ENCODE data around the gene PDLIM1. TPM values are rescaled to one million over a fixed set of nuclear protein-coding genes. Genes with fewer than 3 reads are reported as not detected.

Gene PDLIM1
- total and polyA plus RNA-seq, 11 donors: 225 to 434 (median 330) TPM

DNA sequence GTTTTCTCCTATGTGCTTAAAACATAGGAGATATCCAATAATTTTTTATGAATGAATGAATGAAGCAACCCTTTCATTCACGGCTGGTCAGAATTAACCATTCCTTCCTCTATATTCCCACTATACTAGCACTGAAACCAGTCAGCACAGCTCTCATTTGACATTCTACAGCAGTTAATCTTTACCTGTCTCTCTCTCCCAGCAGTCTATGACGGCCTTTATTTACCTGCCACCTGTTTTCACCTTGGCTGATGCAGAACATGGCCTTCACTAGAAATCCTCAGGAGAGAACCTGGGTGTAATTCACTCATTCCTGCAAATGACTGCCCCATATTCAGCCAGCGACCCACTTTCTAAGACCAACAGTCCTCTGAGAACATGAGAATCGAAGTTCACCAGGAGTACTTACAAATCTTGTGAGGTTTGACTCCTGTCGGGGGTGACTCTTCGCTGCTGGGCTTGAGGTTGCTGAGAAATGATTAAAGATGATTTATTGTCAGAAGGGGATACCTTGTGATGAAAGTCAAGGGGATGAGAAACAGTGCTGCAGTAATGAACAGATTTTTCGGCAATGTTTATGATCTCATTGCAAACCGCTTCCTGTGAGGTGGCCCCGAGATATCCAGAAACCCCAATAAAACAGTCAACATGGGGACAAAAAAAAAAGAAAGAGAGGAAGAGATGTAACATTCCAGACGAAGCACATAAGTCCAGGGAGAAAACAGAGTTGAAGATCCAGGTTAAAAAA is 30.9 kb upstream of the PDLIM1 start:
- Histone ChIP-seq H3K27ac (peak overlapping the region in 2 of 12 donors; percentile 3 to 14), H3K4me1 (peaks cover 0 to 49% (median 13%) of the 10 kb centered on the region in 12 donors), H3K4me3 (no peak overlapping the region), H3K9me3 (no peaks in the 10 kb centered on the region), H3K27me3 (no peaks in the 10 kb centered on the region), H3K36me3 (peaks cover 0 to 97% (median 52%) of the 10 kb centered on the region in 9 donors)
- WGBS, 4 donors: 92 to 96% (median 94%) methylated on average over 10 of the region's 10 CpGs
- DNase-seq: no peak
- intact Hi-C loops (cut with DNase I): no loop called here
- TF ChIP-seq POLR2A (IDR thresholded peaks at IDR 0.05): no peak
- TF ChIP-seq, protein P1, sequence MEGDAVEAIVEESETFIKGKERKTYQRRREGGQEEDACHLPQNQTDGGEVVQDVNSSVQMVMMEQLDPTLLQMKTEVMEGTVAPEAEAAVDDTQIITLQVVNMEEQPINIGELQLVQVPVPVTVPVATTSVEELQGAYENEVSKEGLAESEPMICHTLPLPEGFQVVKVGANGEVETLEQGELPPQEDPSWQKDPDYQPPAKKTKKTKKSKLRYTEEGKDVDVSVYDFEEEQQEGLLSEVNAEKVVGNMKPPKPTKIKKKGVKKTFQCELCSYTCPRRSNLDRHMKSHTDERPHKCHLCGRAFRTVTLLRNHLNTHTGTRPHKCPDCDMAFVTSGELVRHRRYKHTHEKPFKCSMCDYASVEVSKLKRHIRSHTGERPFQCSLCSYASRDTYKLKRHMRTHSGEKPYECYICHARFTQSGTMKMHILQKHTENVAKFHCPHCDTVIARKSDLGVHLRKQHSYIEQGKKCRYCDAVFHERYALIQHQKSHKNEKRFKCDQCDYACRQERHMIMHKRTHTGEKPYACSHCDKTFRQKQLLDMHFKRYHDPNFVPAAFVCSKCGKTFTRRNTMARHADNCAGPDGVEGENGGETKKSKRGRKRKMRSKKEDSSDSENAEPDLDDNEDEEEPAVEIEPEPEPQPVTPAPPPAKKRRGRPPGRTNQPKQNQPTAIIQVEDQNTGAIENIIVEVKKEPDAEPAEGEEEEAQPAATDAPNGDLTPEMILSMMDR (IDR thresholded peaks at IDR 0.05): no peak
- no peak for ATAC-seq

DNA sequence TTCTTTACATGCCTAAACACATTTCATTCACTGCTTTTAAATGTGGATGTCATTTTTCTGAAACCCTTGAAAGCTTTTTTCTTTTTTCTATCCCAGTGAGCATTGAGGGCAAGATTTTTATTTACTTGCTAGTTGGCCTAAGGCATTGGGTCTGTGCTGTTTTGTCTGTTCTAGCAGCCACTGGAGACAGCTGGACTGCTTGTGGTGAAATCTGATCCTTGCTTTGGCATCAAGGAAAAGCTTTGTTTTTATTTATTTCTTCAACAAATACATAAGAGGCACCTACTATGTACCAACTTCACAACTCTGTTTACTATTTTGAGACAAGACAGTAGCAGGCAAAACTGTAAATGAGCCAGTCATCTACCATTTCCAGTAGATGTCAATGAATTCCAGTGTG is 28.4 kb upstream of the PDLIM1 start:
- Histone ChIP-seq H3K27ac (no peak overlapping the region), H3K27me3 (no peaks in the 10 kb centered on the region), H3K9me3 (no peaks in the 10 kb centered on the region), H3K36me3 (peaks cover 0 to 100% (median 72%) of the 10 kb centered on the region in 9 donors), H3K4me1 (peaks cover 0 to 52% (median 10%) of the 10 kb centered on the region in 12 donors), H3K4me3 (no peak overlapping the region)
- DNase-seq (no peak), ATAC-seq (no peak)
- intact Hi-C loops (cut with DNase I): no loop called here
- TF ChIP-seq POLR2A (IDR thresholded peaks at IDR 0.05): no peak
- TF ChIP-seq, protein P1 (IDR thresholded peaks at IDR 0.05): no peak

DNA sequence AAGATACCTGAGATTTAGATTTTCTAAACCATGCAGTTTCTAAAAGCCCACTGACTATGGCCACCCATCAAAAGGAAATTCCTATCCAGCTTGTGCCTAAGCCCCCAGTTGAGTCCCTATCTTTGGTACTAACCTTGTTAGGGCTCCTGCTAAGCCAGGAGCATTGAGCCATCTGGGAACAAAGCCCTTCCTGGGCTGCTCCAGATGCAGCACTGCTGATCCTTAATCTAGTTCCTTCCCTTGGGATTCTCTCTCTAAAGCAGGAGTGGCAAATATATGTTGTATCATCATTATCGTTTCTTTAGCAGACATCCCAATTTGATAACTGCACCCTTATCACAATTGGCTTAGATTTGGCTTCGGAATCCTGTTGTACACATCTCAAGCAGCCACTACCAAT is 24.7 kb upstream of the PDLIM1 start:
- H3K4me1 ChIP-seq: peaks cover 0 to 60% (median 18%) of the 10 kb centered on the region in 12 donors
- intact Hi-C loops (cut with DNase I): no loop called here
- no peak overlapping the region for H3K4me3 ChIP-seq
- no peak for ATAC-seq
- TF ChIP-seq, protein P1 (IDR thresholded peaks at IDR 0.05): no peak
- TF ChIP-seq POLR2A (IDR thresholded peaks at IDR 0.05): no peak
- peak overlapping the region in 4 of 12 donors; percentile 4 to 14 (median 9) for H3K27ac ChIP-seq
- WGBS, 4 donors: 40 to 61% (median 52%) methylated on average over 2 of the region's 2 CpGs
- peaks cover 0 to 93% (median 54%) of the 10 kb centered on the region in 9 donors for H3K36me3 ChIP-seq
- DNase-seq: no peak
- no peaks in the 10 kb centered on the region for H3K9me3 ChIP-seq
- no peaks in the 10 kb centered on the region for H3K27me3 ChIP-seq

DNA sequence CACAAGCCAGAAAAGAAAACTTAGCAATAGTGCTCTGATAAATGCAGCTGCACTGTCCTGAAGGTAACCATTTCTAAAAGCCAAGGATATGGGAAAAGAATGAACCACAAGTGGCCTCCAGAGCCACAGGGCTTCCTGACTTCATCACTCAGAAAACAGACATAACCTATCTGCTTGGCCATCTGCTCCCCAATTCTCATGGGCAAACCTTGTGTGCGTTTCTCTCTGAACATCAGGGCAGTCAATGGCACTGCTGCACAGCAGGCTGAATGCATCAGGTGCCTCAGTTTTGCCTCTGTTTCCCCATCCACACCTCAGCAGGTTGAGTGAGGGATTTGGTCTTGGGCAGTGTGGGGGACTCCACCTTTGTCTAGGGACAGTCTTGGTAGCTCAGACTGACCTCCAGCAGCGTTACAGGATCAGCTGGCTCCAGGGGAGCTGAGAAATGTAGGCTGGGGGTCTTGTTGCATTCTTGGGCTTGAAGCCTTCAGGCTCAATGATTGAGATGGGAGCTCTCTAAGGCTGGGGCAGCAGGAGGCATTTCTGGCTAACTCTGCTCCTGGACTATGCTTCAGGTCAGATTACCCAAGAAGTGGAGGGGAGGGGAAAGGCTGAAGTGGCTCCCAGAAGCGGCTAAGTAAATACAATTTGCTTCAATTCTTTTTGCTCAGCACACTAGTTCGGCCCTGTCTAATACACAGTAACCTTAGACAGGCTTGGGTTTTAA is 23.6 kb upstream of the PDLIM1 start:
- TF ChIP-seq, protein P1 (IDR thresholded peaks at IDR 0.05): no peak
- TF ChIP-seq POLR2A (IDR thresholded peaks at IDR 0.05): no peak
- peak overlapping the region in 5 of 12 donors; percentile 8 to 30 (median 21) for H3K27ac ChIP-seq
- peaks cover 0 to 55% (median 19%) of the 10 kb centered on the region in 12 donors for H3K4me1 ChIP-seq
- no peaks in the 10 kb centered on the region for H3K27me3 ChIP-seq
- H3K4me3 ChIP-seq: no peak overlapping the region
- H3K9me3 ChIP-seq: no peaks in the 10 kb centered on the region
- DNase-seq (no peak), ATAC-seq (no peak)
- peaks cover 0 to 82% (median 45%) of the 10 kb centered on the region in 9 donors for H3K36me3 ChIP-seq
- intact Hi-C loops (cut with DNase I): no loop called here
- 75 to 83% (median 80%) methylated on average over 3 to 4 of the region's 4 CpGs for WGBS, 4 donors
